HL-60 (cell line): Measurements from ENCODE around the gene ARL8A.

Experiments
- CTCF ChIP-seq: IDR thresholded peaks from one replicate; pipeline ENCODE4 v1.5.1; 2011; ENCODE audit warnings: low read length, control low read depth, inconsistent platforms; ENCODE audit not compliant: insufficient read depth
- GABPA ChIP-seq: IDR thresholded peaks from 2 replicates; pipeline ENCODE4 v1.6.1; 2012; ENCODE audit warnings: low read depth
- POLR2AphosphoS5 ChIP-seq: IDR thresholded peaks from 2 replicates; pipeline ENCODE4 v1.6.1; 2012; ENCODE audit warnings: low read depth
- SPI1 ChIP-seq: IDR thresholded peaks from 2 replicates; pipeline ENCODE4 v1.6.1; 2012; ENCODE audit warnings: low read depth, mild to moderate bottlenecking, borderline replicate concordance
- TF ChIP-seq, protein P1 (sequence below): IDR thresholded peaks from 2 replicates; pipeline ENCODE4 v1.6.1; 2012; ENCODE audit warnings: low read depth; ENCODE audit not compliant: insufficient replicate concordance

DNA sequence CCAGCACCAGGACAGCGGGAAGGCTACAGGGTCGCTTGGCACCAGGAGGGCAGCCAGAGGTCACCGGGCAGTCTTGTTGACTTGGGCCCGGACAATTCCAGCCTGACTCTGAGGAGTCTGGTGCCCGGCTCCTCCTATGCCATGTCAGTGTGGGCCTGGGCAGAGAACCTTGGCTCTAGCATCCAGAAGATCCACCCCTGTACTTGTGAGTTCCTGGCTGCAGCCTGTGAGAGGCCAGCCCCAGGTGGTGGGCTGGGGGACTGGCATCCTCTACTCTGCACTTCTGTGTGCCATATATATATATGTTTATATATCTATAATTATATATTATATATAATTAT, 27.4 kb upstream of the ARL8A start:
- TF ChIP-seq CTCF (no peak), GABPA (no peak), SPI1 (no peak), POLR2AphosphoS5 (no peak)
- TF ChIP-seq, protein P1, sequence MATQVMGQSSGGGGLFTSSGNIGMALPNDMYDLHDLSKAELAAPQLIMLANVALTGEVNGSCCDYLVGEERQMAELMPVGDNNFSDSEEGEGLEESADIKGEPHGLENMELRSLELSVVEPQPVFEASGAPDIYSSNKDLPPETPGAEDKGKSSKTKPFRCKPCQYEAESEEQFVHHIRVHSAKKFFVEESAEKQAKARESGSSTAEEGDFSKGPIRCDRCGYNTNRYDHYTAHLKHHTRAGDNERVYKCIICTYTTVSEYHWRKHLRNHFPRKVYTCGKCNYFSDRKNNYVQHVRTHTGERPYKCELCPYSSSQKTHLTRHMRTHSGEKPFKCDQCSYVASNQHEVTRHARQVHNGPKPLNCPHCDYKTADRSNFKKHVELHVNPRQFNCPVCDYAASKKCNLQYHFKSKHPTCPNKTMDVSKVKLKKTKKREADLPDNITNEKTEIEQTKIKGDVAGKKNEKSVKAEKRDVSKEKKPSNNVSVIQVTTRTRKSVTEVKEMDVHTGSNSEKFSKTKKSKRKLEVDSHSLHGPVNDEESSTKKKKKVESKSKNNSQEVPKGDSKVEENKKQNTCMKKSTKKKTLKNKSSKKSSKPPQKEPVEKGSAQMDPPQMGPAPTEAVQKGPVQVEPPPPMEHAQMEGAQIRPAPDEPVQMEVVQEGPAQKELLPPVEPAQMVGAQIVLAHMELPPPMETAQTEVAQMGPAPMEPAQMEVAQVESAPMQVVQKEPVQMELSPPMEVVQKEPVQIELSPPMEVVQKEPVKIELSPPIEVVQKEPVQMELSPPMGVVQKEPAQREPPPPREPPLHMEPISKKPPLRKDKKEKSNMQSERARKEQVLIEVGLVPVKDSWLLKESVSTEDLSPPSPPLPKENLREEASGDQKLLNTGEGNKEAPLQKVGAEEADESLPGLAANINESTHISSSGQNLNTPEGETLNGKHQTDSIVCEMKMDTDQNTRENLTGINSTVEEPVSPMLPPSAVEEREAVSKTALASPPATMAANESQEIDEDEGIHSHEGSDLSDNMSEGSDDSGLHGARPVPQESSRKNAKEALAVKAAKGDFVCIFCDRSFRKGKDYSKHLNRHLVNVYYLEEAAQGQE = no peak
